Gastrocnemius medialis (tissue), 4 donors: ENCODE data around the gene VEZF1. TPM values are rescaled to one million over a fixed set of nuclear protein-coding genes. Genes with fewer than 3 reads are reported as not detected.

ENCODE experiments used
- ATAC-seq, 2 donors: fragments of 150-250 bp; one replicate each; pipeline ENCODE4 v1.9.1; 2016
- DNase-seq, 2 donors: peaks; one replicate each; pipeline ENCODE4 v3.0.0-alpha.2; 2019
- H3K27ac ChIP-seq, 4 donors: fragments of 200-600 bp; sonication (generic); 1 replicate in 1 of 4; 2 replicates in 3 of 4; pipeline ENCODE4 v1.5.1; 2016 to 2018; ENCODE audit warnings: mild to moderate bottlenecking in 2 of 4, moderate library complexity in 1 of 4
- H3K27me3 ChIP-seq, 3 donors: fragments of 200-600 bp; sonication (generic) in 2 of 3; 1 replicate in 1 of 3; 2 replicates in 2 of 3; pipeline versions ENCODE4 v1.5.1 to v1.6.0; 2016 to 2019; ENCODE audit warnings: mild to moderate bottlenecking in 1 of 3, moderate library complexity in 1 of 3
- H3K36me3 ChIP-seq, 2 donors: fragments of 200-600 bp; sonication (generic) in 1 of 2; one replicate each; pipeline ENCODE4 v1.5.1; 2017 to 2018
- H3K4me1 ChIP-seq, 2 donors: fragments of 200-600 bp; sonication (generic) in 1 of 2; one replicate each; pipeline ENCODE4 v1.5.1; 2016 to 2017; ENCODE audit warnings: mild to moderate bottlenecking in 2 of 2
- H3K4me3 ChIP-seq, 4 donors: fragments of 200-600 bp; sonication (generic) in 3 of 4; 1 replicate in 1 of 4; 2 replicates in 3 of 4; pipeline ENCODE4 v1.5.1; 2016 to 2019; ENCODE audit warnings: mild to moderate bottlenecking in 2 of 4
- H3K9me3 ChIP-seq, 3 donors: fragments of 200-600 bp; sonication (generic) in 2 of 3; 1 replicate in 1 of 3; 2 replicates in 2 of 3; pipeline ENCODE4 v1.5.1; 2016 to 2019
- CTCF ChIP-seq, 5 experiments: fragments of 450-650 bp in 3 of 5; fragments of 200-600 bp in 2 of 5; sonication (generic) in 2 of 5; IDR thresholded peaks in 4 of 5; conservative IDR thresholded peaks in 1 of 5; 1 replicate in 4 of 5; 2 replicates in 1 of 5; pipeline ENCODE4 v1.5.1; 2016 to 2019; ENCODE audit warnings: antibody characterized with exemption in 5 of 5, mild to moderate bottlenecking in 3 of 5, moderate library complexity in 3 of 5
- POLR2A ChIP-seq, 2 donors: fragments of 450-650 bp; IDR thresholded peaks; one replicate each; pipeline ENCODE4 v1.6.1; 2017; ENCODE audit warnings: antibody characterized with exemption in 2 of 2, mild to moderate bottlenecking in 2 of 2, moderate library complexity in 2 of 2
- in situ Hi-C, 4 donors: fragments of 200-750 bp; cut with MboI; loops; one replicate each; pipeline versions ENCODE4 v1.15.0 to v1.8.0; 2017; ENCODE audit warnings: low sequenced_read_pairs in 4 of 4
- intact Hi-C: fragments of 100-400 bp; cut with DNase I; formaldehyde crosslinking; loops from one replicate; pipeline ENCODE4 v1.15.1; 2023; ENCODE audit warnings: low total_unique reads
- total RNA-seq, 4 donors: library from RNA; depleted of rRNA; stranded (reverse); fragments of >200 nt; gene quantifications; one replicate each; pipeline versions ENCODE4 v1.1.0 to v1.2.3, GENCODE V29; 2016

VEZF1 gene
- total RNA-seq, 4 donors from 2014 or later, result 99.9 to 137 (median 106) TPM

DNA sequence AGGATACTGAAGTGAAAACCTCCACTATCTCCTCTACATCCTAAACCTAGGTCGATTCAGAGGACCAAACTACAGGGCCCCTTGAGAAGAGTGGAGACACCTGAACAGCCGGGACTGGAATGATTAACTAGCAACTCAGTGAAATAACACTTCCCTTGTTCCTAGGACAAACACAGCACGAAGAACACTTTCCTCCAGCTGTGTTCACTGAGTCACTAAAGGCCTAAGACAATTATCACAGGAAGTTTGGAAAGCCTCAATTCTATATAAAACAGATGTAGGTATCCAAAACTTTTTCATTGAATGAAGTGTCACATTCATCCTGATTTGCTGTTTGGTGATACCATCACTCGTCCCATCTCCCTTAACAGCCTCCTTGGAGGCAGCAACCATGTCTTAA is 17.3 kb downstream of the VEZF1 start:
- intact Hi-C loops (no loop called here), in situ Hi-C loops (no loop called here)
- peak overlapping the region in 1 of 4 donors; percentile 49 for H3K27ac ChIP-seq

DNA sequence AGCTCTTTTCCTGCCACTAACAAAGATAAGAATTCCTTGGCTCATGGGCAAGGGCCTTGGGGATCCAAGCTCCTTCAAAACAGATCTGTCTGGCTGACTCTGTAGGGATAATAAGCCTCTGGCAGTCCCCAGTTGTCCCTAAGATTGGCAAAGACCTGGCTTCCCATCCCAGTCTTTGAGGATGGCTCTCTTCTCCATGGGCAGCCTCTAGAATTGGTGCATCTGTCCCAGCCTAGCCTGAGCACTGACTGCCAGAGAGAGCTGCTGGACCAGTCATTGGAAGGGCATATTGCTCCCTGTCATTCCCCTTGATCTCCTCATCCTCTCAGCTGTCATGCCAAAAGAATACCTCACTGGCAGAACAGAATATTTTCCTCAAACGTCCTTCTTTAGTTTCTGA is 19.6 kb downstream of the VEZF1 start:
- DNase-seq (no peak), ATAC-seq (peak in 1 of 2 donors; percentile 18)
- peaks cover 6 to 12% of the 10 kb centered on the region in 2 donors for H3K4me1 ChIP-seq

More for the DNA sequence above, 17.3 kb downstream of the VEZF1 start:
- no peak for ATAC-seq
- DNase-seq, result no peak
- Histone ChIP-seq H3K27me3 (no peaks in the 10 kb centered on the region), H3K9me3 (no peaks in the 10 kb centered on the region), H3K36me3 (peaks cover 2 to 24% of the 10 kb centered on the region in 2 donors), H3K4me1 (peaks cover 17 to 30% of the 10 kb centered on the region in 2 donors), H3K4me3 (no peak overlapping the region)
- TF ChIP-seq CTCF (IDR thresholded peaks at IDR 0.05 in 4 of 5, conservative IDR thresholded peaks at IDR 0.05 in 1 of 5), result no peak
- TF ChIP-seq POLR2A (IDR thresholded peaks at IDR 0.05), result no peak

GRCh38 chr17:57966875-57967274 is 21.2 kb downstream of the VEZF1 start:
- Histone ChIP-seq H3K36me3 (no peaks in the 10 kb centered on the region), H3K27ac (peak overlapping the region; percentile 33 to 70 (median 58)), H3K4me1 (peaks cover 6 to 12% of the 10 kb centered on the region in 2 donors), H3K4me3 (no peak overlapping the region), H3K9me3 (no peaks in the 10 kb centered on the region), H3K27me3 (no peaks in the 10 kb centered on the region)
- intact Hi-C loops (no loop called here), in situ Hi-C loops (no loop called here)
- peak in 1 of 2 donors; percentile 36 for DNase-seq
- ATAC-seq, result peak; percentile 55 to 87
- TF ChIP-seq CTCF (IDR thresholded peaks at IDR 0.05 in 4 of 5, conservative IDR thresholded peaks at IDR 0.05 in 1 of 5) (no peak), POLR2A (IDR thresholded peaks at IDR 0.05) (no peak)

More for the DNA sequence above, 19.6 kb downstream of the VEZF1 start:
- Histone ChIP-seq H3K36me3 (peaks cover 2 to 10% of the 10 kb centered on the region in 2 donors), H3K27ac (peak overlapping the region in 2 of 4 donors; percentile 27 to 52), H3K9me3 (no peaks in the 10 kb centered on the region), H3K4me3 (no peak overlapping the region), H3K27me3 (no peaks in the 10 kb centered on the region)
- no peak for TF ChIP-seq CTCF (IDR thresholded peaks at IDR 0.05 in 4 of 5, conservative IDR thresholded peaks at IDR 0.05 in 1 of 5)
- TF ChIP-seq POLR2A (IDR thresholded peaks at IDR 0.05), result no peak
- in situ Hi-C loops, result no loop called here
- intact Hi-C loops, result no loop called here

- Histone ChIP-seq H3K4me1 (peaks cover 6 to 12% of the 10 kb centered on the region in 2 donors), H3K9me3 (no peaks in the 10 kb centered on the region), H3K27ac (peak overlapping the region; percentile 33 to 70 (median 58)), H3K4me3 (no peak overlapping the region), H3K36me3 (no peaks in the 10 kb centered on the region), H3K27me3 (no peaks in the 10 kb centered on the region)
- DNase-seq (no peak), ATAC-seq (no peak)
- intact Hi-C loops (no loop called here), in situ Hi-C loops (no loop called here)
- TF ChIP-seq POLR2A (IDR thresholded peaks at IDR 0.05) (no peak), CTCF (IDR thresholded peaks at IDR 0.05 in 4 of 5, conservative IDR thresholded peaks at IDR 0.05 in 1 of 5) (no peak)
These were observed 21.8 kb downstream of the VEZF1 start for GRCh38 chr17:57966246-57966645.
